Loucy (cell line): Measurements from ENCODE around the gene MACF1.

Experiments
- CTCF ChIP-seq: fragments of 200-600 bp; sonication (generic); conservative IDR thresholded peaks from 2 replicates; pipeline ENCODE4 v1.5.1; 2014; ENCODE audit warnings: mild to moderate bottlenecking, antibody characterized with exemption, low read length
- EZH2phosphoT487 ChIP-seq: fragments of 200-600 bp; IDR thresholded peaks from 2 replicates; pipeline ENCODE4 v1.6.1; 2018; ENCODE audit warnings: antibody characterized with exemption, mild to moderate bottlenecking, moderate library complexity, borderline replicate concordance

GRCh38 chr1:39488793-39489566 is 284.5 kb downstream of the MACF1 start:
- TF ChIP-seq CTCF = no peak
- no peak for TF ChIP-seq EZH2phosphoT487
